Body of pancreas (tissue), 4 donors: Measurements from ENCODE around the gene DSTN.
A peak's percentile ranks its signal among the peaks of the same experiment; 100 is the strongest.

Source experiments
- POLR2A ChIP-seq, 3 donors: fragments of 450-650 bp; IDR thresholded peaks; one replicate each; pipeline ENCODE4 v1.6.1; 2016; ENCODE audit warnings: antibody characterized with exemption in 3 of 3, mild to moderate bottlenecking in 2 of 3
- TF ChIP-seq, protein P1 (sequence below), 7 experiments: fragments of 450-650 bp in 4 of 7; fragments of 200-600 bp in 3 of 7; sonication (generic) in 3 of 7; IDR thresholded peaks; one replicate each; pipeline ENCODE4 v1.5.1; 2016 to 2019; ENCODE audit warnings: antibody characterized with exemption in 7 of 7

DNA sequence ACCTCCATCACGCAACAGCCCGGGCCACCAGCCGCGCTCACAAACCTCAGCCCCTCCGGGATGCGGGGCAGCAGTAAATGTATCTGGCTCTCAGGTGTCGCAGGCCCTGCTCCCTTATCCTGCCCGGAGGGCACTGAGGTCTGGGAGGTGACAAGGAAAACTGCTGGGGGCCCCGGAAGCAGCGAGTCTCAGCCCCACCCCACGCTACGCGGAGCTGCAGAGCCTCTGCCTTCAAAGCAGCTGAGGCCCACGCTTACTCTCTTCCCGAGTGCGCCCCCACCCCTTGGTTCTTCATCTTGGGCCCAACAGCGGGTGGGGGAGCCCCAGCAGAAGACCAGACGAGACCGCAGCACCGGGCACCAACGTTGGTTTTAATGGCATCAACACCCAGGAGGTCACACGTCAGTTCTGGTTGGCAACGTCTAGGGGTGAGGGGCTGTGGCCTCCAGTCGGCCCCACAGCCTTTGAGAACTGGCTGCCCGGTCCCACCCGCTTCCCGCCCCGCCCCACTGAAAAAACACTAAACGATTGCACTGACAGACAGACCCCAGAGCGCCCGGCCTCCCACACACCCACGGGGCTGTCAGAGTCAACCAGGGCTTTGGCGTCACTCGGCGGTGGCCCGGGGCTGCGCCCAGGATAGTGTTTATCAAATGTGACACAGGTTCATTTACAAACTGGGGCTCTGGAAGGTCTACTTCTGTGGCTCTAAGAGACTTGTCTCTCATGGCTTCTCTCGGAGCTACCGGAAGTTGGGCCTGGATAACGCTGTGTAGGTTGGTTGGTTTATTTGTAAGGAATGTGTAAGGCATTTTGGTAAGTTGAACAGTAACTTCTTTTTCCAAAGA, 43.7 kb downstream of the DSTN start:
- TF ChIP-seq, protein P1, sequence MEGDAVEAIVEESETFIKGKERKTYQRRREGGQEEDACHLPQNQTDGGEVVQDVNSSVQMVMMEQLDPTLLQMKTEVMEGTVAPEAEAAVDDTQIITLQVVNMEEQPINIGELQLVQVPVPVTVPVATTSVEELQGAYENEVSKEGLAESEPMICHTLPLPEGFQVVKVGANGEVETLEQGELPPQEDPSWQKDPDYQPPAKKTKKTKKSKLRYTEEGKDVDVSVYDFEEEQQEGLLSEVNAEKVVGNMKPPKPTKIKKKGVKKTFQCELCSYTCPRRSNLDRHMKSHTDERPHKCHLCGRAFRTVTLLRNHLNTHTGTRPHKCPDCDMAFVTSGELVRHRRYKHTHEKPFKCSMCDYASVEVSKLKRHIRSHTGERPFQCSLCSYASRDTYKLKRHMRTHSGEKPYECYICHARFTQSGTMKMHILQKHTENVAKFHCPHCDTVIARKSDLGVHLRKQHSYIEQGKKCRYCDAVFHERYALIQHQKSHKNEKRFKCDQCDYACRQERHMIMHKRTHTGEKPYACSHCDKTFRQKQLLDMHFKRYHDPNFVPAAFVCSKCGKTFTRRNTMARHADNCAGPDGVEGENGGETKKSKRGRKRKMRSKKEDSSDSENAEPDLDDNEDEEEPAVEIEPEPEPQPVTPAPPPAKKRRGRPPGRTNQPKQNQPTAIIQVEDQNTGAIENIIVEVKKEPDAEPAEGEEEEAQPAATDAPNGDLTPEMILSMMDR (IDR thresholded peaks at IDR 0.05) = peak in 1 of 7 experiments; percentile 6
- TF ChIP-seq POLR2A (IDR thresholded peaks at IDR 0.05) = no peak
